Right lobe of liver (tissue), 6 donors: ENCODE measurements around the gene DUSP5. TPM values are rescaled to one million over a fixed set of nuclear protein-coding genes. Genes with fewer than 3 reads are reported as not detected.

Experiments used
- ATAC-seq, 4 donors: fragments of 200-7000 bp; cut with Tn5 transposase; one replicate each; pipeline ENCODE4 v1.9.1; 2020; ENCODE audit warnings: mild to moderate bottlenecking in 4 of 4, moderate library complexity in 4 of 4
- DNase-seq, 3 donors: peaks; one replicate each; pipeline ENCODE4 v3.0.0-alpha.2; 2020
- H3K27ac ChIP-seq, 3 donors: fragments of 200-600 bp; one replicate each; pipeline ENCODE4 v1.8.0; 2022
- H3K27me3 ChIP-seq, 2 donors: fragments of 200-600 bp; one replicate each; pipeline ENCODE4 v1.8.0; 2022
- H3K36me3 ChIP-seq, 4 donors: fragments of 200-600 bp; sonication (generic) in 1 of 4; one replicate each; pipeline versions ENCODE4 v1.5.1 to v1.8.0; 2017 to 2022; ENCODE audit warnings: control low read depth in 1 of 4
- H3K4me1 ChIP-seq, 4 donors: fragments of 200-600 bp; sonication (generic) in 1 of 4; one replicate each; pipeline versions ENCODE4 v1.5.1 to v1.8.0; 2017 to 2022; ENCODE audit warnings: control low read depth in 1 of 4
- H3K4me3 ChIP-seq, 3 donors: fragments of 200-600 bp; one replicate each; pipeline ENCODE4 v1.8.0; 2022
- H3K9me3 ChIP-seq, 4 donors: fragments of 200-600 bp; sonication (generic) in 1 of 4; one replicate each; pipeline versions ENCODE4 v1.5.1 to v1.8.0; 2017 to 2022; ENCODE audit warnings: control low read depth in 1 of 4
- POLR2A ChIP-seq: fragments of 450-650 bp; IDR thresholded peaks from one replicate; pipeline ENCODE4 v1.6.1; 2017; ENCODE audit warnings: antibody characterized with exemption, mild to moderate bottlenecking
- WGBS: methylation state at CpG from one replicate; pipeline ENCODE4 v1.1.6; 2018; ENCODE audit warnings: low coverage, low lambda C conversion rate; ENCODE audit not compliant: insufficient coverage; ENCODE audit errors: missing lambda C conversion rate; 5-methylcytosine and 5-hydroxymethylcytosine counted together
- intact Hi-C, 2 donors: fragments of 100-400 bp; cut with DNase I; formaldehyde crosslinking; loops; one replicate each; pipeline versions ENCODE4 v1.11.2 to v1.14.1; 2022
- total RNA-seq, 6 experiments: library from RNA; depleted of rRNA in 2 of 6; stranded (reverse); fragments of >200 nt in 2 of 6; fragmentation: NEBNext Ultra II Directional in 3 of 6; extraction: Animal tissue kit (Norgen Biotek cat#: 25700) in 3 of 6; gene quantifications; one replicate each; pipeline versions ENCODE4 v1.1.0 to v1.2.4, GENCODE V29; 2016 to 2023
- TF ChIP-seq, protein P1 (sequence below), 4 donors: fragments of 200-600 bp in 3 of 4; fragments of 450-650 bp in 1 of 4; IDR thresholded peaks; one replicate each; pipeline versions ENCODE4 v1.5.1 to v1.8.0; 2016 to 2022; ENCODE audit warnings: antibody characterized with exemption in 4 of 4, mild to moderate bottlenecking in 2 of 4
- donor health status: DM: no; HTN: yes; CAD: no.
- donor health status: DM: no; HTN: no; CAD: no.
- donor health status: DM: no; HTN: no; CAD: no.
- donor health status: DM: no; HTN: yes; CAD: no.
- donor health status: DM: no; HTN: yes; CAD: no.

The DUSP5 gene
- total RNA-seq, 6 experiments from 2014 or later: 2.3 to 47.7 (median 10.8) TPM

DNA sequence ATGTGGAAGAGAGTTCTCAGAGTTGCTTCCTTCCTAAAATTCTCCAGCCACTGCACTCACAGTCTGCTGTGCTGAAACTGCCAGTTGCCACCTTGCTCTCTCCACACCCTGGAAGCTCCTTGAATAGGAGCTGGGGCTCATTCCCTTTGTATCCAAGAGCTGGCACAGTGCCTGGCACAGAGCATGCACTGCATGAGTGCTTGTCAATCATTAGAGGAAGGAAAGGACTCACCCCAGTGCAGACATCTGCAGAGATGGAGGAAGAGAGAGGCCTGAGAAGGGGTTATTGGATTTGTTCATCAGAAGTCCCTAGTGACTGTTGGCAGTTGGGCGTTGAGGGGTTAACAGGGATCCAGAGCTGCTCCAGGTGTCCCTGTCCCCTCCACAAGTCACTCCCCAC, 41.7 kb upstream of the DUSP5 start:
- intact Hi-C loops: no loop called here
- H3K4me3 ChIP-seq: no peak overlapping the region
- TF ChIP-seq, protein P1, sequence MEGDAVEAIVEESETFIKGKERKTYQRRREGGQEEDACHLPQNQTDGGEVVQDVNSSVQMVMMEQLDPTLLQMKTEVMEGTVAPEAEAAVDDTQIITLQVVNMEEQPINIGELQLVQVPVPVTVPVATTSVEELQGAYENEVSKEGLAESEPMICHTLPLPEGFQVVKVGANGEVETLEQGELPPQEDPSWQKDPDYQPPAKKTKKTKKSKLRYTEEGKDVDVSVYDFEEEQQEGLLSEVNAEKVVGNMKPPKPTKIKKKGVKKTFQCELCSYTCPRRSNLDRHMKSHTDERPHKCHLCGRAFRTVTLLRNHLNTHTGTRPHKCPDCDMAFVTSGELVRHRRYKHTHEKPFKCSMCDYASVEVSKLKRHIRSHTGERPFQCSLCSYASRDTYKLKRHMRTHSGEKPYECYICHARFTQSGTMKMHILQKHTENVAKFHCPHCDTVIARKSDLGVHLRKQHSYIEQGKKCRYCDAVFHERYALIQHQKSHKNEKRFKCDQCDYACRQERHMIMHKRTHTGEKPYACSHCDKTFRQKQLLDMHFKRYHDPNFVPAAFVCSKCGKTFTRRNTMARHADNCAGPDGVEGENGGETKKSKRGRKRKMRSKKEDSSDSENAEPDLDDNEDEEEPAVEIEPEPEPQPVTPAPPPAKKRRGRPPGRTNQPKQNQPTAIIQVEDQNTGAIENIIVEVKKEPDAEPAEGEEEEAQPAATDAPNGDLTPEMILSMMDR (IDR thresholded peaks at IDR 0.05): no peak
- no peak for TF ChIP-seq POLR2A
- ATAC-seq (peak in 3 of 4 donors; percentile 1 to 16 (median 2)), DNase-seq (no peak)
- H3K36me3 ChIP-seq: no peaks in the 10 kb centered on the region
- 13% methylated on average over 1 of the region's 1 CpG for WGBS
- H3K27me3 ChIP-seq: no peaks in the 10 kb centered on the region
- H3K4me1 ChIP-seq: peaks cover 0 to 22% (median 3%) of the 10 kb centered on the region in 4 donors
- H3K9me3 ChIP-seq: no peaks in the 10 kb centered on the region
- H3K27ac ChIP-seq: peak overlapping the region; percentile 18 to 71 (median 63)

DNA sequence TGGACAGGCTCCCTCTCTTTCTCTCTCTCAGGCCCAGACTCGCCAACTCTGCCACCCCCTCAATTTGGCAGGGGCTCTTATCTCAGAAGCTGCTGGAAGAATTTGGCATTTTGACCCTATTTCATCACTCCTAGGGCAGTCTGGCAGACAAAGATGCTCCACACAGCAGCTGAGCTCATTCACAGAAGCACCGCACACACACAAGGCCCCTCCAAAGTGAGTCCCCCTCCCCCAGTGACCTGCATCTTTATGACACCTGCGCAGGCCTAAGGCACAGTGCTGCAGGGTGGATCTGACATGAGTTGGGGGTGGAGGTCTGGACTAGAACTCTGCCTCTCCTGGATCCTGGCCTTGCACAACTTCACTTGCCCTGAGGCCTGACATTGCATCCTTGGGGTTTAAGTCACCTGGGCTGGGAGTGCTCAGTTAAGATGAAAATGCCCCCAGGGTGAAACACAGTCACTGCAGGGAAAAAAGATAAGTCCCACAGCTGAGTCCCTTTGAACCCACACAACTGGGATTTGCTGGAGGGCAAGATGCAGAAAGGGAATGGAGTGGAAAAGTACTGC, 41.1 kb upstream of the DUSP5 start:
- no peaks in the 10 kb centered on the region for H3K27me3 ChIP-seq
- no peaks in the 10 kb centered on the region for H3K9me3 ChIP-seq
- peaks cover 0 to 22% (median 3%) of the 10 kb centered on the region in 4 donors for H3K4me1 ChIP-seq
- ATAC-seq (peak; percentile 69 to 81 (median 72)), DNase-seq (peak; percentile 56 to 66 (median 63))
- WGBS: no CpG with 5 or more reads among the region's 3 CpGs
- no peak overlapping the region for H3K4me3 ChIP-seq
- H3K36me3 ChIP-seq: no peaks in the 10 kb centered on the region
- peak overlapping the region; percentile 18 to 71 (median 63) for H3K27ac ChIP-seq
- TF ChIP-seq, protein P1 (IDR thresholded peaks at IDR 0.05): no peak
- intact Hi-C loops: no loop called here

DNA sequence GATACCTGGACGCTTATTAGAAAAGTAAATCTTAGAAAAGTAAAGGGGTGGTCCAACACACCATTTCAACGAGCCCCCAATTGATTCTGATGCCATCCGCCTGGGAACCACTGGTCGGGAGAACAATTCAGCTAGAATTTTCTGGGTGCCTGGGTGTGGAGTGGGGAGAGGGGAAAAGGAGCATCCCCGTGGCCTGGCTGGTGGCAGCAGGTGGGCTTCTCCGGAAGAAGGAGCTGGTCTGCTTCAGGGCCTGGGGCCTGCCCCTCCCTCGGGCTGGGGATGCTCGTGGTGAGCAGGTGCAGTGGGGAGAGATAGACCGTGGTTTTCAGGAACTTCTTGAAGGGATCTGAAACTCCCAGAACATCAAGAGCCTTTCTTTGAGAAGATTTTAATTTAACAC, 39.9 kb upstream of the DUSP5 start:
- intact Hi-C loops: no loop called here
- H3K27me3 ChIP-seq: no peaks in the 10 kb centered on the region
- H3K4me1 ChIP-seq: peaks cover 0 to 28% (median 5%) of the 10 kb centered on the region in 4 donors
- H3K27ac ChIP-seq: no peak overlapping the region
- H3K36me3 ChIP-seq: no peaks in the 10 kb centered on the region
- DNase-seq: no peak
- H3K9me3 ChIP-seq: no peaks in the 10 kb centered on the region
- H3K4me3 ChIP-seq: no peak overlapping the region
- ATAC-seq: no peak
- TF ChIP-seq, protein P1 (IDR thresholded peaks at IDR 0.05): no peak
- no peak for TF ChIP-seq POLR2A
- WGBS: 80% methylated on average over 1 of the region's 9 CpGs

DNA sequence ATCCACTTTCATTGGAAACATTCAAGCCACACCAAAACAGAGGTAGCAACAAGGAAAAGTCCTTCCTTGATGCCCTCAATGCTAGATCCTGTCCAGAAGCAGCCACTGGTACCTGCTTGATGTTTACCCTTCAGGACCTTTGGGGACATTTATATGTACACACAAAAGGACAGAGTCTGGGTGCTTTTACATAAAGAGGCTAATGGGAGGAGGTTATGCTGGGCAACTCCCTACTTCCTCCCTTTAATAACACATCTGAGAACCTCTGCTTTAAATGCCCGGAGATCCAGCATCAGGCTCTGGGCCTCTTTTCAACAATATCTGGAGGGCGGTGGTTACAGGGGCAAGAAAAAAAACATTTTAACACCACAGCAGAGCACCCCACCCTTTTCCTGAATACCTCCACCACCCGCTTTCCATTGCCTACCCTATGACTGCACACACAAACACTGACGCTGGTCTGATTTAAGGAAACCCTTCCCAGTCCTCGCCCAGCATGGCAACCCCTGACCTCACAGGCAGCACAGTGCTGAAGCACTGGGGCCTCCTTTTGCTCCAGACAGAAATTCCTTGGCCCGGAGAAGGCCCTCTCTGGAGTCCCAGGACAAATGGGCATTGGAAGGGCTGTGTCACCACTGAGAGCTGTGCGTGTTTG, 39.3 kb upstream of the DUSP5 start:
- DNase-seq (no peak), ATAC-seq (peak in 2 of 4 donors; percentile 5 to 20)
- WGBS: 65% methylated on average over 5 of the region's 7 CpGs
- no peaks in the 10 kb centered on the region for H3K9me3 ChIP-seq
- no peak overlapping the region for H3K4me3 ChIP-seq
- H3K27me3 ChIP-seq: no peaks in the 10 kb centered on the region
- peaks cover 0 to 28% (median 5%) of the 10 kb centered on the region in 4 donors for H3K4me1 ChIP-seq
- intact Hi-C loops: no loop called here
- TF ChIP-seq, protein P1 (IDR thresholded peaks at IDR 0.05): no peak
- TF ChIP-seq POLR2A: no peak
- no peaks in the 10 kb centered on the region for H3K36me3 ChIP-seq
- peak overlapping the region in 2 of 3 donors; percentile 33 to 60 for H3K27ac ChIP-seq
